H9 (cell line): ENCODE results near the gene SECTM1. TPM values are rescaled to one million over a fixed set of nuclear protein-coding genes. Genes with fewer than 3 reads are reported as not detected.

Experiments used
- DNase-seq: peaks from one replicate; pipeline ENCODE4 v3.0.0-alpha.2; 2017
- H2AFZ ChIP-seq: one replicate; pipeline ENCODE4 v1.6.1; 2013; ENCODE audit warnings: mild to moderate bottlenecking, low read length, control low read depth, moderate library complexity
- H2AK5ac ChIP-seq: 2 replicates; pipeline ENCODE4 v1.6.1; 2013; ENCODE audit warnings: low read length, control low read depth, mixed read lengths; ENCODE audit not compliant: insufficient read length
- H2BK120ac ChIP-seq: one replicate; pipeline ENCODE4 v1.6.1; 2013; ENCODE audit warnings: low read depth, mild to moderate bottlenecking, low read length, control low read depth, inconsistent platforms; ENCODE audit not compliant: poor library complexity, severe bottlenecking
- H2BK12ac ChIP-seq: 2 replicates; pipeline ENCODE4 v1.6.1; 2013; ENCODE audit warnings: low read length, control low read depth, mixed read lengths, low read depth; ENCODE audit not compliant: insufficient read length
- H2BK15ac ChIP-seq: 2 replicates; pipeline ENCODE4 v1.6.1; 2013; ENCODE audit warnings: low read depth, low read length, control low read depth
- H2BK20ac ChIP-seq: one replicate; pipeline ENCODE4 v1.6.1; 2013; ENCODE audit warnings: low read depth, mild to moderate bottlenecking, low read length, control low read depth, inconsistent platforms; ENCODE audit not compliant: poor library complexity, severe bottlenecking
- H2BK5ac ChIP-seq: 2 replicates; pipeline ENCODE4 v1.6.1; 2013; ENCODE audit warnings: low read length, control low read depth, mixed read lengths; ENCODE audit not compliant: insufficient read length
- H3K14ac ChIP-seq: 2 replicates; pipeline ENCODE4 v1.6.1; 2013; ENCODE audit warnings: low read length, control low read depth; ENCODE audit not compliant: insufficient read depth
- H3K18ac ChIP-seq: 2 replicates; pipeline ENCODE4 v1.6.1; 2013; ENCODE audit warnings: low read depth, mild to moderate bottlenecking, mixed read lengths, low read length, control low read depth; ENCODE audit not compliant: insufficient read length
- H3K23ac ChIP-seq: 2 replicates; pipeline ENCODE4 v1.6.1; 2013; ENCODE audit warnings: low read length, control low read depth, mixed read lengths, low read depth; ENCODE audit not compliant: insufficient read length
- H3K23me2 ChIP-seq: 2 replicates; pipeline ENCODE4 v1.6.1; 2013; ENCODE audit warnings: low read depth, mild to moderate bottlenecking, mixed read lengths, low read length, control low read depth; ENCODE audit not compliant: insufficient read length, poor library complexity, severe bottlenecking
- H3K27ac ChIP-seq: 2 replicates; pipeline ENCODE4 v1.5.1; 2013; ENCODE audit warnings: low read length, control low read depth, mixed read lengths, low read depth; ENCODE audit not compliant: insufficient read length
- H3K27me3 ChIP-seq: 2 replicates; pipeline ENCODE4 v1.6.1; 2013; ENCODE audit warnings: low read length, control low read depth, inconsistent platforms; ENCODE audit not compliant: insufficient read depth
- H3K4ac ChIP-seq: 2 replicates; pipeline ENCODE4 v1.6.1; 2013; ENCODE audit warnings: low read depth, mild to moderate bottlenecking, control low read depth, inconsistent platforms, low read length, moderate library complexity
- H3K4me1 ChIP-seq: 2 replicates; pipeline ENCODE4 v1.6.1; 2013; ENCODE audit warnings: low read length, control low read depth, inconsistent platforms; ENCODE audit not compliant: insufficient read depth
- H3K4me2 ChIP-seq: 2 replicates; pipeline ENCODE4 v1.6.1; 2013; ENCODE audit warnings: low read length, control low read depth, mixed read lengths; ENCODE audit not compliant: insufficient read length, insufficient read depth
- H3K56ac ChIP-seq: 2 replicates; pipeline ENCODE4 v1.6.1; 2013; ENCODE audit warnings: low read depth, mild to moderate bottlenecking, mixed read lengths, low read length, control low read depth; ENCODE audit not compliant: insufficient read length
- H3K79me1 ChIP-seq: 2 replicates; pipeline ENCODE4 v1.6.1; 2013; ENCODE audit warnings: low read depth, mild to moderate bottlenecking, moderate library complexity, low read length, control low read depth, inconsistent platforms; ENCODE audit not compliant: insufficient read depth, poor library complexity, severe bottlenecking
- H3K79me2 ChIP-seq: 2 replicates; pipeline ENCODE4 v1.6.1; 2013; ENCODE audit warnings: low read length, control low read depth, inconsistent platforms; ENCODE audit not compliant: insufficient read depth
- H3K9ac ChIP-seq: 2 replicates; pipeline ENCODE4 v1.6.1; 2013; ENCODE audit warnings: low read length, control low read depth, mixed read lengths; ENCODE audit not compliant: insufficient read length; ENCODE audit errors: extremely low read depth
- H3K9me3 ChIP-seq: one replicate; pipeline ENCODE4 v1.6.1; 2013; ENCODE audit warnings: low read depth, low read length, inconsistent platforms; ENCODE audit not compliant: control insufficient read depth
- H3T11ph ChIP-seq: one replicate; pipeline ENCODE4 v1.6.1; 2013; ENCODE audit warnings: mild to moderate bottlenecking, low read length, control low read depth, inconsistent platforms
- H4K20me1 ChIP-seq: one replicate; pipeline ENCODE4 v1.6.1; 2013; ENCODE audit not compliant: control insufficient read depth, insufficient read length, insufficient read depth
- H4K5ac ChIP-seq: 2 replicates; pipeline ENCODE4 v1.6.1; 2013; ENCODE audit warnings: low read depth, mild to moderate bottlenecking, mixed read lengths, low read length, control low read depth; ENCODE audit not compliant: insufficient read length
- H4K8ac ChIP-seq: replicated peaks from 2 replicates; pipeline ENCODE4 v1.6.1; 2013; ENCODE audit warnings: low read length, control low read depth, mixed read lengths, low read depth; ENCODE audit not compliant: insufficient read length
- H4K91ac ChIP-seq: 2 replicates; pipeline ENCODE4 v1.6.1; 2013; ENCODE audit warnings: low read depth, mild to moderate bottlenecking, moderate library complexity, mixed read lengths, low read length, control low read depth; ENCODE audit not compliant: insufficient read length
- H3K27ac Mint-ChIP-seq, 3 experiments: 2 replicates in 2 of 3; 3 replicates in 1 of 3; pipeline ENCODE4 v1.8.0; 2020 to 2021; ENCODE audit warnings: mixed read lengths in 3 of 3, mild to moderate bottlenecking in 1 of 3, moderate library complexity in 1 of 3
- H3K27me3 Mint-ChIP-seq: 2 replicates; pipeline ENCODE4 v1.8.0; 2021; ENCODE audit warnings: low read depth, mild to moderate bottlenecking, moderate library complexity, mixed read lengths
- H3K36me3 Mint-ChIP-seq, 3 experiments: 2 replicates in 2 of 3; 3 replicates in 1 of 3; pipeline ENCODE4 v1.8.0; 2020 to 2021; ENCODE audit warnings: low read depth in 3 of 3, mixed read lengths in 3 of 3; ENCODE audit not compliant: insufficient read depth in 1 of 3
- H3K4me1 Mint-ChIP-seq, 2 experiments: 2 replicates each; pipeline ENCODE4 v1.8.0; 2020; ENCODE audit warnings: mixed read lengths in 2 of 2
- H3K4me3 Mint-ChIP-seq, 2 experiments: 2 replicates in 1 of 2; 3 replicates in 1 of 2; pipeline ENCODE4 v1.8.0; 2020 to 2021; ENCODE audit warnings: mild to moderate bottlenecking in 2 of 2, mixed read lengths in 2 of 2, moderate library complexity in 1 of 2
- H3K9me3 Mint-ChIP-seq, 2 experiments: 2 replicates in 1 of 2; 3 replicates in 1 of 2; pipeline ENCODE4 v1.8.0; 2020; ENCODE audit warnings: mild to moderate bottlenecking in 2 of 2, mixed read lengths in 2 of 2, moderate library complexity in 1 of 2
- WGBS: extraction: QIAGEN DNeasy Blood & Tissue Kit; methylation state at CpG from one replicate; pipeline ENCODE4 v1.1.7; 2013; ENCODE audit warnings: missing lambda C conversion rate, low lambda C conversion rate, mixed read lengths; ENCODE audit not compliant: insufficient read length; ENCODE audit errors: extremely low coverage; 5-methylcytosine and 5-hydroxymethylcytosine counted together
- total RNA-seq: library from RNA; stranded (reverse); gene quantifications from 2 replicates; pipeline ENCODE4 v1.2.1, GENCODE V29; 2021
- TF ChIP-seq, protein P1 (sequence below): fragments of 200-600 bp; sonication (generic); conservative IDR thresholded peaks from 3 replicates; pipeline ENCODE4 v1.8.0; 2021; ENCODE audit warnings: antibody characterized with exemption, mild to moderate bottlenecking

Gene SECTM1
- total RNA-seq, 1 experiment from 2014 or later, result 0.28 TPM

DNA sequence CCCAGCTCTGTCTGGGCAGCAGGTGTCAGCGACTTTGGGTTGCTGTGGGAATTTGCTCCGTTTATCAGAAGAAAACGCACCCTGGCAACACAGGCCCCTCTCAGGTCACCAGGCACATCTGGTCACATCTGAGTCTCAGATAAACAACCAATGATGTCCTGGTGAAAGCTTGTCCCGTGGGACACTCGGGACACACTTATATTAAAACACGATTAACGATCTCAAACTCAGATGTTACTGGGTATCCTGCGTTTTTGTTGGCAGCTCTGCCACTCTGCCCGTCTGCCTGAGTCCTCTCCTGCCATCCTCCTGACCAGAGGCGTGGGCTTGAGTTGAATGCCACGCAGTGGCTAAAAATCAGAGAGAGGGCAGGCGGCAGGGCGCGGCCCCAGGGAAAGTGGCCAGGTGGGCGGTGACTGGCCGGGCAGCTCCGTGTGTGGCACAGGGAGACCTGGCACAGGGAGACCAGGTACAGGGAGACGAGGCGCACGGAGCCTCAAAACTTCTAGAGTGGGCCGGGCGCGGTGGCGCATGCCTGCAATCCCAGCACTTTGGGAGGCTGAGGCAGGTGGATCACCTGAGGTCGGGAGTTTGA, 2.1 kb downstream of the SECTM1 start:
- Histone ChIP-seq H3K79me1 (no peaks in the 10 kb centered on the region), H3K4ac (no peak overlapping the region), H3K23me2 (no peaks in the 10 kb centered on the region), H2BK5ac (no peak overlapping the region), H3K27me3 (peaks cover 10% of the 10 kb centered on the region; the same call in 1 of the 2 replicates), H3T11ph (no peak overlapping the region), H3K23ac (no peak overlapping the region), H2BK20ac (no peak overlapping the region), H3K56ac (no peak overlapping the region), H3K27ac (no peak overlapping the region), H2BK15ac (no peak overlapping the region), H3K79me2 (no peaks in the 10 kb centered on the region), H4K20me1 (no peaks in the 10 kb centered on the region), H3K14ac (no peak overlapping the region), H2AK5ac (no peak overlapping the region), H3K18ac (no peak overlapping the region), H3K9ac (no peak overlapping the region), H2AFZ (no peak overlapping the region), H2BK120ac (no peak overlapping the region), H3K4me1 (peaks cover 5% of the 10 kb centered on the region; the same call in 1 of the 2 replicates), H4K8ac (no peak overlapping the region), H4K5ac (no peak overlapping the region), H4K91ac (no peak overlapping the region), H3K4me2 (no peak overlapping the region), H2BK12ac (no peak overlapping the region), H3K9me3 (no peaks in the 10 kb centered on the region)
- Mint-ChIP-seq H3K9me3 (0 out of 5 replicates have a peak, but pooled peaks cover 0 to 3% of the 10 kb centered on the region in 2 experiments), H3K4me1 (peaks cover 22 to 46% of the 10 kb centered on the region in 2 experiments), H3K27me3 (peaks cover 84% of the 10 kb centered on the region), H3K4me3 (no peak overlapping the region), H3K36me3 (no peaks in the 10 kb centered on the region; a peak in 1 of 7 replicates), H3K27ac (no peak overlapping the region)
- no CpG with 5 or more reads among the region's 25 CpGs for WGBS
- no peak for DNase-seq
- TF ChIP-seq, protein P1, sequence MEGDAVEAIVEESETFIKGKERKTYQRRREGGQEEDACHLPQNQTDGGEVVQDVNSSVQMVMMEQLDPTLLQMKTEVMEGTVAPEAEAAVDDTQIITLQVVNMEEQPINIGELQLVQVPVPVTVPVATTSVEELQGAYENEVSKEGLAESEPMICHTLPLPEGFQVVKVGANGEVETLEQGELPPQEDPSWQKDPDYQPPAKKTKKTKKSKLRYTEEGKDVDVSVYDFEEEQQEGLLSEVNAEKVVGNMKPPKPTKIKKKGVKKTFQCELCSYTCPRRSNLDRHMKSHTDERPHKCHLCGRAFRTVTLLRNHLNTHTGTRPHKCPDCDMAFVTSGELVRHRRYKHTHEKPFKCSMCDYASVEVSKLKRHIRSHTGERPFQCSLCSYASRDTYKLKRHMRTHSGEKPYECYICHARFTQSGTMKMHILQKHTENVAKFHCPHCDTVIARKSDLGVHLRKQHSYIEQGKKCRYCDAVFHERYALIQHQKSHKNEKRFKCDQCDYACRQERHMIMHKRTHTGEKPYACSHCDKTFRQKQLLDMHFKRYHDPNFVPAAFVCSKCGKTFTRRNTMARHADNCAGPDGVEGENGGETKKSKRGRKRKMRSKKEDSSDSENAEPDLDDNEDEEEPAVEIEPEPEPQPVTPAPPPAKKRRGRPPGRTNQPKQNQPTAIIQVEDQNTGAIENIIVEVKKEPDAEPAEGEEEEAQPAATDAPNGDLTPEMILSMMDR, result no peak
